ENCODE results near the gene SNRPB.

SNRPB gene

GRCh38 chr20:2429051-2429450 is 41.5 kb downstream of the SNRPB start:
- no peak for DNase-seq (ENCODE audit: low spot score)

- DNase-seq (ENCODE audit: low spot score): no peak
These were observed 49.3 kb downstream of the SNRPB start for GRCh38 chr20:2421247-2421646.

GRCh38 chr20:2420510-2420909 is 50.1 kb downstream of the SNRPB start:
- no peak for DNase-seq (ENCODE audit: low spot score)

- DNase-seq (ENCODE audit: low spot score): no peak
These were observed 52.2 kb downstream of the SNRPB start for GRCh38 chr20:2418388-2418787.

- no peak for DNase-seq (ENCODE audit: low spot score)
These were observed 53.4 kb downstream of the SNRPB start for GRCh38 chr20:2417213-2417541.

GRCh38 chr20:2416541-2417212 is 53.9 kb downstream of the SNRPB start:
- no peak for DNase-seq (ENCODE audit: low spot score)
